Neuronal stem cell (in vitro differentiated cells): ENCODE measurements around the gene GDPD3.

Experiments used
- DNase-seq: peaks from one replicate; pipeline ENCODE4 v3.0.0-alpha.2; 2013; ENCODE audit warnings: low spot score
- H2AFZ ChIP-seq: one replicate; pipeline ENCODE4 v1.6.1; 2013; ENCODE audit warnings: mild to moderate bottlenecking, low read length, inconsistent platforms
- H2AK5ac ChIP-seq: 2 replicates; pipeline ENCODE4 v1.6.1; 2013; ENCODE audit warnings: low read depth, mild to moderate bottlenecking, inconsistent platforms, low read length, moderate library complexity, mixed read lengths
- H2BK120ac ChIP-seq: 2 replicates; pipeline ENCODE4 v1.6.1; 2013; ENCODE audit warnings: low read depth, mild to moderate bottlenecking, inconsistent platforms, low read length, moderate library complexity, mixed read lengths
- H2BK12ac ChIP-seq: one replicate; pipeline ENCODE4 v1.6.1; 2013; ENCODE audit warnings: low read length, inconsistent platforms
- H2BK15ac ChIP-seq: 2 replicates; pipeline ENCODE4 v1.6.1; 2013; ENCODE audit warnings: mild to moderate bottlenecking, low read length, inconsistent platforms, mixed read lengths
- H2BK5ac ChIP-seq: one replicate; pipeline ENCODE4 v1.6.1; 2013; ENCODE audit warnings: inconsistent platforms, mild to moderate bottlenecking, low read length, moderate library complexity
- H3K14ac ChIP-seq: one replicate; pipeline ENCODE4 v1.6.1; 2013; ENCODE audit warnings: low read length, inconsistent platforms
- H3K18ac ChIP-seq: 2 replicates; pipeline ENCODE4 v1.6.1; 2013; ENCODE audit warnings: low read length, inconsistent platforms
- H3K23ac ChIP-seq: 2 replicates; pipeline ENCODE4 v1.6.1; 2013; ENCODE audit warnings: low read depth, mild to moderate bottlenecking, mixed read lengths, low read length, inconsistent platforms; ENCODE audit not compliant: poor library complexity
- H3K27ac ChIP-seq: replicated peaks from 3 replicates; pipeline ENCODE4 v1.5.1; 2013; ENCODE audit warnings: low read length, inconsistent platforms
- H3K27me3 ChIP-seq, 3 experiments: 2 replicates each; pipeline ENCODE4 v1.6.1; 2013; ENCODE audit warnings: low read length in 3 of 3, mild to moderate bottlenecking in 2 of 3, inconsistent platforms in 1 of 3, low read depth in 1 of 3, mixed read lengths in 1 of 3, moderate library complexity in 1 of 3; ENCODE audit not compliant: control insufficient read depth in 3 of 3, insufficient read depth in 3 of 3
- H3K36me3 ChIP-seq, 2 donors: replicated peaks in 1 of 2; 2 replicates each; pipeline ENCODE4 v1.6.1; 2013; ENCODE audit warnings: low read length in 2 of 2; ENCODE audit not compliant: control insufficient read depth in 2 of 2, insufficient read depth in 2 of 2
- H3K4ac ChIP-seq: 2 replicates; pipeline ENCODE4 v1.6.1; 2013; ENCODE audit warnings: inconsistent platforms, mild to moderate bottlenecking, low read length, moderate library complexity
- H3K4me1 ChIP-seq, 2 donors: 1 replicate in 1 of 2; 2 replicates in 1 of 2; pipeline ENCODE4 v1.6.1; 2013; ENCODE audit warnings: low read length in 2 of 2, low read depth in 1 of 2; ENCODE audit not compliant: control insufficient read depth in 2 of 2, insufficient read depth in 1 of 2
- H3K4me2 ChIP-seq: one replicate; pipeline ENCODE4 v1.6.1; 2013; ENCODE audit warnings: mild to moderate bottlenecking, low read length, inconsistent platforms; ENCODE audit not compliant: insufficient read depth, poor library complexity, severe bottlenecking
- H3K4me3 ChIP-seq, 2 donors: 2 replicates each; pipeline ENCODE4 v1.5.1; 2013; ENCODE audit warnings: low read length in 2 of 2, mild to moderate bottlenecking in 2 of 2, inconsistent platforms in 1 of 2, moderate library complexity in 1 of 2
- H3K79me1 ChIP-seq: one replicate; pipeline ENCODE4 v1.6.1; 2013; ENCODE audit warnings: low read depth, mild to moderate bottlenecking, inconsistent platforms, low read length, moderate library complexity
- H3K9ac ChIP-seq: one replicate; pipeline ENCODE4 v1.6.1; 2013; ENCODE audit warnings: mild to moderate bottlenecking, low read depth, low read length, inconsistent platforms; ENCODE audit not compliant: poor library complexity
- H3K9me3 ChIP-seq, 2 donors: replicated peaks in 1 of 2; 2 replicates each; pipeline versions ENCODE3 to v1.6.1; 2013; ENCODE audit warnings: low read length in 2 of 2, mild to moderate bottlenecking in 2 of 2, inconsistent platforms in 1 of 2, low read depth in 1 of 2, mixed read lengths in 1 of 2, moderate library complexity in 1 of 2; ENCODE audit not compliant: control insufficient read depth in 2 of 2, insufficient read depth in 1 of 2
- H4K8ac ChIP-seq: one replicate; pipeline ENCODE4 v1.6.1; 2013; ENCODE audit warnings: low read depth, mild to moderate bottlenecking, inconsistent platforms, low read length, moderate library complexity
- H4K91ac ChIP-seq: one replicate; pipeline ENCODE4 v1.6.1; 2013; ENCODE audit warnings: low read length, low read depth, mild to moderate bottlenecking, inconsistent platforms; ENCODE audit not compliant: poor library complexity
- WGBS, 2 donors: extraction: QIAGEN DNeasy Blood & Tissue Kit; methylation state at CpG; one replicate each; pipeline ENCODE4 v1.1.7; 2013; ENCODE audit warnings: missing lambda C conversion rate in 2 of 2, mixed read lengths in 1 of 2; ENCODE audit not compliant: insufficient read length in 2 of 2, insufficient replicate concordance in 1 of 2; ENCODE audit errors: extremely low coverage in 2 of 2; 5-methylcytosine and 5-hydroxymethylcytosine counted together

The GDPD3 gene

DNA sequence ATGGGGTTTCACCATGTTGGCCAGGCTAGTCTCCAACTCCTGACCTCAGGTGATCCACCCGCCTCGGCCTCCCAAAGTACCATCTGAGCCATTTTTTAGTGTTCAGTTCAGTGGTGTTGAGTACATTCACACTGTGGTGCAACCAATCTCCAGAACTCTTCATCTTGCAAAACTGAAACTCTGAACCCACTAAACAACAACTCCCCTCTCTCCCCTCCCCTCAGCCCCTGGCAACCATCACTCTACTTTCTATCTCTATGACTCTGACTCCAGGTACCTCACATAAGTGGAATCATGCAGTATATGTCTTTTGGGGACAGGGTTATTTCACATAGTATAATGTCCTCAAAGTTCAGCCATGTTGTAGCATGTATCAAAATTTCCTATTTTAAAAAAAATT is 28.4 kb upstream of the GDPD3 start:
- no peaks in the 10 kb centered on the region for H3K36me3 ChIP-seq
- DNase-seq, result no peak
- H4K91ac ChIP-seq, result no peak overlapping the region
- no peak overlapping the region for H2AFZ ChIP-seq
- H3K9me3 ChIP-seq, result no peaks in the 10 kb centered on the region
- no peak overlapping the region for H3K18ac ChIP-seq
- H4K8ac ChIP-seq, result no peak overlapping the region
- H3K27me3 ChIP-seq, result no peaks in the 10 kb centered on the region
- peaks cover 0 to 4% of the 10 kb centered on the region in 2 donors for H3K4me1 ChIP-seq
- H2BK15ac ChIP-seq, result no peak overlapping the region
- no peak overlapping the region for H3K4me3 ChIP-seq
- no peak overlapping the region for H3K4ac ChIP-seq
- WGBS, 2 donors, result no CpG with 5 or more reads among the region's 2 CpGs
- H3K27ac ChIP-seq, result no peak overlapping the region
- no peak overlapping the region for H3K23ac ChIP-seq
- H3K79me1 ChIP-seq, result peaks cover 2% of the 10 kb centered on the region
- H3K4me2 ChIP-seq, result no peak overlapping the region
- H2BK5ac ChIP-seq, result no peak overlapping the region
- H3K14ac ChIP-seq, result no peak overlapping the region
- H2AK5ac ChIP-seq, result no peak overlapping the region
- H2BK120ac ChIP-seq, result no peak overlapping the region
- no peak overlapping the region for H2BK12ac ChIP-seq
- no peak overlapping the region for H3K9ac ChIP-seq

DNA sequence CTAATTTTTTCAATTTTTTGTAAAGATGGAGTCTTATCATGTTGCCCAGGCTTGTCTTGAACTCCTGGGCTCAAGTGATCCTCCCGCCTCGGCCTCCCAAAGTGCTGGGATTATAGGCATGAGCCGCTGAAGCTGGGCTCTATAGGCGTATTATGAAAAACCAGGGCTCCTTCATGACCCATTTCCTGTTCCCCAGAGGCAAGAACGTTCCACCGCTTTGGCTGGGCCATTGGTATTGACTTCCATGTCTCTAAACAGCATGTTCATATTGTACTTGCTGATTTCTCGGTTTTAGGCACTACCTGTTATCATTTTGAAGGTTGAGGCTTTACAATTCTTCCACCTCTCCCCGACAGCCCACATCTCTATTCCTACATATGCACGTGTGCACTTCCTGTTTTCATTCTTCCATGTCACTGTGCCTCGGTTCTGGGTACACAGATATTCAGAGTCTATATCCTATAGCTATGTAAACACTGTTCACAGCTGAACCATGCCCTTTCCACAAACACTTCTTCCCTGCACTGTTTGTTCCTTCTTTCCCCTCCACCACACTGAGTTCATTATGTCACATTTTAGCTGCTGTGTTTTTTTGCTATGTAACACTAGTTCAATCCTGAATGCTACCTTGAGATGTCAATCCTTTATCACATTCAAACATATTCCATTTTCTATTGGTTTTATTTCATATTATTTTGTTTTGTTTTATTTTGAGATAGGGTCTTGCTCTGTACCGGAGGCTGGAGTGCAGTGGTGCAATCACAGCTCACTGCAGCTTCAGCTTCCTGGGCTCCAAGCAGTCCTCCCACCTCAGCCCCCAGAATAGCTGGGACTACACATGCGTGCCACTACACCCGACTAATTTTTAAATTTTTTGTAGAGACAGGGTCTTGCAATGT is 26.5 kb upstream of the GDPD3 start:
- Histone ChIP-seq H3K4me2 (no peak overlapping the region), H3K27me3 (no peaks in the 10 kb centered on the region), H2BK120ac (no peak overlapping the region), H4K8ac (no peak overlapping the region), H3K14ac (no peak overlapping the region), H2AFZ (peak overlapping the region; percentile 0), H3K4me3 (no peak overlapping the region), H3K9me3 (no peaks in the 10 kb centered on the region), H3K18ac (no peak overlapping the region), H2BK5ac (no peak overlapping the region), H3K79me1 (peaks cover 2% of the 10 kb centered on the region), H2AK5ac (no peak overlapping the region), H2BK12ac (no peak overlapping the region), H2BK15ac (no peak overlapping the region), H3K27ac (no peak overlapping the region), H3K4ac (no peak overlapping the region), H3K9ac (no peak overlapping the region), H4K91ac (no peak overlapping the region), H3K23ac (no peak overlapping the region), H3K4me1 (peaks cover 0 to 4% of the 10 kb centered on the region in 2 donors), H3K36me3 (no peaks in the 10 kb centered on the region)
- WGBS, 2 donors, result no CpG with 5 or more reads among the region's 13 CpGs
- no peak for DNase-seq

DNA sequence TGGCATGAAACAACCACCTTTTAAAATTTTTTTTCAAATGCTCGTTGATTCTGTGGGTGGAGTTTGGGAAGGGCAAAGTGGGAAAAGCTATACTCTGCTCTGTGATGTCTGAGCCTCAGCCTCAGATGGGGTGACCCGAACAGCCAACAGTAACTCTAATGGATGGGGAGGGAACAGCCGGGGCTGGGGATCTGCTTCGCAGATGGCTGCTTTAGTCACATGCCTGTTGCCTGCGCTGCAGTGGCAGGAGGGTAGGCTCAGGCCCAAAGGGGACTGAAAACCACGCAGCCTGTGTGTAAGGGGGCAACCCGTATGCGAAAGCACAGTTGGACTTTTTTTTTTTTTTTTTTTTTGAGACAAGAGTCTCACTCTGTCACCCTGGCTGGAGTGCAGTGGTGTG is 24.6 kb upstream of the GDPD3 start:
- H3K14ac ChIP-seq, result no peak overlapping the region
- no peak overlapping the region for H3K4ac ChIP-seq
- no CpG with 5 or more reads among the region's 8 CpGs for WGBS, 2 donors

DNA sequence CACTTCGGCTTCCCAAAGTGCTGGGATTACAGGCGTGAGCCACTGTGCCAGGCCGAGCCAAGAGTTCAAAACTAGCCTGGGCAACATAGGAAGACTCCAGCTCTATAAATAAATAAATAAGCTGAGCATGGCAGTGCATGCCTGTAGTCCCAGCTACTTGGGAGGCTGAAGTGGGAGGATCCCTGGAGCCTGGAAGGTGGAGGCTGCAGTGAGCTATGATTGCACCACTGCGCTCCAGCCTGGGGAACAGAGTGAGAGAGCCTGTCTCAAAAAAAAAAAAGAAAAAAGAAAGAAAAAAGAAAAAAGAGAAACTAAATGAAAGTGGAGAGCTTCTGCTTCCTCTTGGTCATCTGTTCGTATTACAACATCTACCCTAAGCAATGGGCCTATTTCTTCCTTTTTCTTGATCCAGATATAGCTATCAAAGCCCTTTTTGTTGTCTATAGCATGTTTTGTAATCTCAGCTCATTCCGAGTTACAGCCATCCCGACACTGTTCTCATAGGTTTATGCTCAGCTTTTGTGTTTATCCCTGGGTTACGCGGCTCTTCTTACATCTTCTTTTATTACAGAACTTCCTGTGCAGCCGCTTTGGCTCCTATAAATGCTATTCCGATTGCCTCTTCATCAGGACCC is 23.8 kb upstream of the GDPD3 start:
- Histone ChIP-seq H3K27ac (no peak overlapping the region), H2BK5ac (no peak overlapping the region), H4K91ac (no peak overlapping the region), H3K36me3 (no peaks in the 10 kb centered on the region), H3K4ac (no peak overlapping the region), H3K4me2 (no peak overlapping the region), H2AK5ac (no peak overlapping the region), H3K27me3 (no peaks in the 10 kb centered on the region), H3K14ac (no peak overlapping the region), H3K4me1 (peaks cover 0 to 4% of the 10 kb centered on the region in 2 donors), H2AFZ (peak overlapping the region; percentile 74), H2BK120ac (no peak overlapping the region), H3K9ac (no peak overlapping the region), H4K8ac (no peak overlapping the region), H3K79me1 (peaks cover 2% of the 10 kb centered on the region), H2BK15ac (peak overlapping the region; percentile 58), H3K9me3 (no peaks in the 10 kb centered on the region), H3K18ac (no peak overlapping the region), H3K23ac (no peak overlapping the region), H3K4me3 (no peak overlapping the region), H2BK12ac (no peak overlapping the region)
- no CpG with 5 or more reads among the region's 11 CpGs for WGBS, 2 donors
- DNase-seq, result no peak

More for the DNA sequence above, 24.6 kb upstream of the GDPD3 start:
- H2BK5ac ChIP-seq, result no peak overlapping the region
- no peak overlapping the region for H2AK5ac ChIP-seq
- no peaks in the 10 kb centered on the region for H3K27me3 ChIP-seq
- H3K9me3 ChIP-seq, result no peaks in the 10 kb centered on the region
- no peak overlapping the region for H3K4me3 ChIP-seq
- no peak overlapping the region for H3K4me2 ChIP-seq
- H2BK120ac ChIP-seq, result no peak overlapping the region
- H3K18ac ChIP-seq, result no peak overlapping the region
- no peaks in the 10 kb centered on the region for H3K36me3 ChIP-seq
- H3K79me1 ChIP-seq, result peaks cover 2% of the 10 kb centered on the region
- no peak overlapping the region for H4K8ac ChIP-seq
- H2AFZ ChIP-seq, result peak overlapping the region; percentile 76
- H3K4me1 ChIP-seq, result peaks cover 0 to 4% of the 10 kb centered on the region in 2 donors
- H2BK15ac ChIP-seq, result no peak overlapping the region
- no peak overlapping the region for H3K9ac ChIP-seq
- no peak overlapping the region for H3K27ac ChIP-seq
- no peak overlapping the region for H3K23ac ChIP-seq
- no peak overlapping the region for H2BK12ac ChIP-seq
- no peak for DNase-seq
- H4K91ac ChIP-seq, result no peak overlapping the region
